GM18909 (cell line): ENCODE data around the gene ODR4.
"Not testable (repeated sequence)": the region's sequence is repeated elsewhere in the genome, so short reads cannot be mapped to it uniquely, and the experiment has no call there.

Source experiments
- ATAC-seq: cut with Tn5 transposase; IDR thresholded peaks from one replicate; pipeline ENCODE4 v1.9.1; 2021; ENCODE audit warnings: mild to moderate bottlenecking; ENCODE audit not compliant: unreplicated experiment, poor library complexity

ODR4 gene

DNA sequence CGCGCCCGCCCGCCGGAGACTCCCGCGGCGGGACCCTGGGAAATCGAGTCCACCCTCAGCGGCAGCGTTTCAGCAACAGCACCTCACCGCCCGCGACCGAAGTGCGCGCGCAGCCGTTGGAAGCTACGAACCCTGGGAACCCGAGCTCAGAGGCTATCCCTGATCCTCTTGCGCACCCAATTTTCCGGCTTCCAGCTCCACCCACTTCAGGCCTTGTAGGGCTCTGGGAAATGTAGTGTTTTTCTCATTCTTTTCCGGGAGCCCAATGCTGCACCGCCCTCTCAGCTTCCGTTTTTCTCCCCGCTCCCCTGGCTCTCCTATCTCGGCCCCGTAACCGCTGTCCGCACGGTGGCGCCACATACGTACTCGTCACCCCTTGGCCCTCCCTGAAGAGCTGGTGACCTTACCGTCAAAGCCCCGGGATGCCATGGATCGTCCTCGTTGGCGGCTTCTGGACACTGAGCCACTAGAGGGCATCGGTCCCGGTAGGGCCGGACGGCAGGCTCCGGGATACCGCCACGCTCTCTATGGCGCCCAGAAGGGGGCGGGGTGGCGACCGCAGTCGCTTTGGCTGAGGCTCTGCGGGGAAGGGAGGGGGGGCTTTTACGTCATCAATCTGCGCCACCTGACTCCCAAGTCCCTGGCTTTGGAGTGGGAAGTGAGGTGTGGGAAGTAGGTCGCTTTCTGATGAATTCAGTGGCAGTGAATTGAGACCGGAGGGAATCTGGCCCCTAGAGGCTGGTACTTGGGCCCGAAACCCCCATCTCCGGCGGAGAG lies at the start of gene ODR4, which contains the start of gene TPR:
Gene ODR4, plus strand, starts transcription at position 687 of the 777 bp plus-strand sequence. CDS start 3,948 bp downstream, outside the sequence.
Gene TPR, minus strand, starts transcription at position 102 of the 777 bp plus-strand sequence. CDS start 225 bp downstream, outside the sequence.
- peak; percentile 89 for ATAC-seq

DNA sequence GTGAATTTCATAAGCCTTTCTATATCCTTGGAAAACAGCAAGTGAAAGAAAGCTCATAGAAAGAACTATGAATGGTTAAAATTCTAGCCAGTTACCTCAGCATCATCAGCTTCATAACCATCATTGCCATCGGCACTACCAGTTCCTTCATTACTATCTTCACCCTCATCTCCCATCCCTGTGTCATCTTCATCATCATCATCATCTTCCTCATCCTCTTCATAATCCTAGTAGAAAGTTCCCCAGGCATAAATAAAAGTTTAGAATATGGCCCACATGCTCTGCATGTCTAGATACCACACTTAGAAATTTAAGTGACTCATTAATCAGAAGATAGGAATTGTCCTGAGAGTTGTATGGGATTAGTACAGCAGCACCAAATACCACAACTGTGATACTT lies 49.6 kb upstream of the ODR4 start:
- no peak for ATAC-seq

GRCh38 chr1:186327331-186327730 lies 48.3 kb upstream of the ODR4 start:
- ATAC-seq: no peak

DNA sequence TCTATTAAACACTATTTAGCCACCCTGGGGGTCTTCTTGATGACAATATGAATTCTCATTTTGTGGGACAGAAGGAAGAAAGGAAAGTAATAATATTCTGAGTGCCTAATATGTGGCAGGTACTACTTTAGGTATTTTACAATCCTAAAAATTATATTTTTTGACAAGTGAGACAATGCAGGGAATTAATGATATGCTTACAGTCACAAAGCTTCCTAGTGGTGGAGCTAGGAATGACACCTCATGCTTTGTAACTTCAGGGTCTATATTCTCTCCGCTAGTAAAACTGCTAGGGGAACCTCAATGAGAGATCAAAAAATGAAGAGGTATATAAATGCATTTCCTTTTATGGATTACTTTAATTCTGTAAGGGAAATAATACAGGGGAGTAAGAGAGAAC lies 44.9 kb upstream of the ODR4 start:
- ATAC-seq: no peak

DNA sequence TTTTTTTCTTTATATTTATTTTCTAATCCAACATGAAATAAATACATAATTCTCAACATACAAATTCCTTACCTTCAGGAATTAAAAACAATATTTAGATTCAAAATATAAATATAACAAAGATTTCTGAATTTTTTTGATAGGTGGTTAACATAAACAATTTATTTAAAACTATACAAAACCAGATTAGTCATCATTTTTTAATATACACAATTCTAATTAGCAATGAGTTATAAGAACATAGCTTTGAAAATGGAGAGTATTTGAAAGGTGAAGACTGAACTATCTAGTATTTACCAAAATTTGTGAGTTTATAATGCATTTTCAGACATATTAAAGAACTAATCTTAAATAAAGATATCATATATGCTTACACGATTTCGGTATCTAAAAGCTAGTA lies 38.1 kb upstream of the ODR4 start:
- no peak for ATAC-seq

- ATAC-seq: no peak
These were observed 34.9 kb upstream of the ODR4 start for GRCh38 chr1:186340772-186341171.

DNA sequence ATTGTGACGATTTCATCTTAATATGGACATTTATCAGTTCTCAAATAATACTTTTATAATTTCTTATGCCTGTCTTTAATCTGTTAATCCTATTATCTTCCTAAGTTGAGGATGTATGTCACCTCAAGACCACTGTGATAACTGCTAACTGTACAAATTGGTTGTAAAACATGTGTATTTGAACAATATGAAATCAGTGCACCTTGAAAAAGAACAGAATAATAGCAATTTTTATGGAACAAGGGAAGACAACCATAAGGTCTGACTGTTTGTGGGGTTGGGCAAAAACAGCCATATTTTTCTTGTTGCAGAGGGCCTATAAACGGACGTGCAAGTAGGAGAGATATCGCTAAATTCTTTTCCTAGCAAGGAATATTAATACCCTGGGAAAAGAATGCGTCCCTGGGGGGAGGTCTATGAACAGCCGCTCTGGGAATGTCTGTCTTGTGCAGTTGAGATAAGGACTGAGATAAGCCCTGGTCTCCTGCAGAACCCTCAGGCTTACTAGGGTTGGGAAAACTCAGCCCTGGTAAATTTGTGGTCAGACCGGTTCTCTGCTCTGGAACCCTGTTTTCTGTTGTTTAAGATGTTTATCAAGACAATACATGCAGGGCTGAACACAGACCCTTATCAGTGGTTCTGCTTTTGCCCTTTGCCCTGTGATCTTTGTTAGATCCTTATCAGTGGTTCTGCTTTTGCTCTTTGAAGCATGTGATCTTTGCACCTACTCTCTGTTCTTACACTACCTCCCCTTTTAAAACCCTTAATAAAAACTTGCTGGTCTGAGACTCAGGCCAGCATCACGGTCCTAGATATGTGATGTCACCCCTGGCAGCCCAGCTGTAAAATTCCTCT lies 27.6 kb upstream of the ODR4 start:
- ATAC-seq: not testable (repeated sequence)

- peak; percentile 41 for ATAC-seq
These were observed 1.1 kb upstream of the ODR4 start for GRCh38 chr1:186374303-186375151.

DNA sequence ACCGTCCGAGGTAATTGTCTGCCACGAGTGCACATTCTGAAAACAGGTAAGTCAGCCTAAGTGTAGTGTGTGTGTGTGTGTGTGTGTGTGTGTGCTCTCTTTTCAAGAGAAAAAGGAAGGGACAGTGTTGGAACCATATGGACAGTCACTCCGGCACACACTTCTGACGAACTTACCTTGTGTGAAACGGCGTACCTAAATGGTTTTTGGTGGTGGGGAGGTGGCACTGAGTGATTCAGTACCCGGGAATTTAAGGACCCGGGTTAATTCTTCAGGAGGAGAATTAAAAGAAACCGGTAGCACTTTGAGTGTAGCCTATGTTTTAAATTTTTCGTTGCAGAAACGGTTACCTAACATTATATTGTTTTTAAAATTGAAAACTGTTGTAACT lies 286 bp downstream of the ODR4 start:
- peak; percentile 17 for ATAC-seq

- no peak for ATAC-seq
These were observed 11.2 kb downstream of the ODR4 start for GRCh38 chr1:186386725-186387383.

GRCh38 chr1:186390925-186391324 lies 15.3 kb downstream of the ODR4 start:
- ATAC-seq: no peak

- ATAC-seq: no peak
These were observed 16.2 kb downstream of the ODR4 start for GRCh38 chr1:186391841-186392240.

GRCh38 chr1:186392711-186393110 lies 17.1 kb downstream of the ODR4 start:
- not testable (repeated sequence) for ATAC-seq

DNA sequence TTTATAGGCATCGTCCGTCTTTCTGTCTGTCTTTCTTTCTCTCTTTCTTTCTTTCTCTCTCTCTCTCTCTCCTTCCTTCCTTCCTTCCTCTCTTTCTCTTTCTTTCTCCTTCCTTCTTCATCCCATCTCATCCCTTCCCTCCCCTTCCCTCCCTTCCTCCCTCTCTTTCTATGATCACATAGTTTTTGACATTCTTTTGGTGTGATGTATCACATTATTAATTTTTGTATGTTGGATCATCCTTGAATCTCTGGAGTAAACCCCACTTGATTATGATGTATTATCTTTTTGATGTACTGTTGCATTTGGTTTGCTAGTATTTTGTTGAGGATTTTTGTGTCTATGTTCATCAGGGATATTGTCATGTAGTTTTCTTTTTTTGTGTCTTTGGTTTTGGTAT lies 25.8 kb downstream of the ODR4 start:
- ATAC-seq: not testable (repeated sequence)

GRCh38 chr1:186403632-186404031 lies 28.0 kb downstream of the ODR4 start:
- ATAC-seq: no peak

GRCh38 chr1:186404454-186405051 lies 28.9 kb downstream of the ODR4 start:
- ATAC-seq: peak; percentile 53

- peak; percentile 49 for ATAC-seq
These were observed 33.5 kb downstream of the ODR4 start for GRCh38 chr1:186409091-186409490.

GRCh38 chr1:186413319-186413718 lies 37.7 kb downstream of the ODR4 start:
- ATAC-seq: no peak

GRCh38 chr1:186418503-186418902 lies 42.9 kb downstream of the ODR4 start:
- no peak for ATAC-seq
